Gastroesophageal sphincter (tissue), 2 donors: ENCODE measurements around the gene PTBP3.

Experiments
- EP300 ChIP-seq: sonication (generic); formaldehyde crosslinking; IDR thresholded peaks from one replicate; pipeline ENCODE4 v1.6.1; 2017; ENCODE audit warnings: antibody characterized with exemption, mild to moderate bottlenecking
- POLR2A ChIP-seq, 2 donors: fragments of 450-650 bp; IDR thresholded peaks; one replicate each; pipeline ENCODE4 v1.6.1; 2017; ENCODE audit warnings: antibody characterized with exemption in 2 of 2, mild to moderate bottlenecking in 2 of 2, moderate library complexity in 1 of 2

DNA sequence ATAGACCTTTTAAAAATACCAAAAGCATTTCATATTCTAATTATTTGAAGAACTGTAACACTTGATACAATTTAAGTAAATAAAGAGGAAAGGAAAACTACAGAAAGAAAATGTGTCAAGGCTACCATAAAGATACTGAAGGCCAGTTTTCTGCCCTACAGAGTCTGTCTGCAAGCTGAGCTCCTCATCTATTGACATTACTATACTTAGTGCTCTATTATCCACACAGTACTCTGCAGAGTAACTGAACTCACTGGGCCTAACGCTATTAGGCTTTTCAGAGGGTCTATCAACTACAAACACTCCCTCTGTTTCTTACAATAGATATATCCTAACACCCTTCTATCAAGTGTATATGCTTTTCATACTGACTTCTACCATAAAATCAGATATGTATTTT lies 101.2 kb downstream of the PTBP3 start:
- TF ChIP-seq EP300, result no peak
- TF ChIP-seq POLR2A (IDR thresholded peaks at IDR 0.05), result no peak
